Measurements from ENCODE around the gene RSRC2.

- TF ChIP-seq CTCF (IDR thresholded peaks at IDR 0.05 in 2 of 3, conservative IDR thresholded peaks at IDR 0.05 in 1 of 3; ENCODE audit: control insufficient read depth in 2 of 3, extremely low read depth in 1 of 3, insufficient read depth in 1 of 3, low read depth in 3 of 3, low read length in 3 of 3) (no peak), RAD21 (IDR thresholded peaks at IDR 0.05; ENCODE audit: insufficient read depth, low read depth, low read length) (no peak), POLR2A (IDR thresholded peaks at IDR 0.05; ENCODE audit: low read depth, low read length) (no peak), MAX (IDR thresholded peaks at IDR 0.05; ENCODE audit: low read depth, low read length) (no peak), FOXK2 (IDR thresholded peaks at IDR 0.05) (no peak), POLR2AphosphoS5 (IDR thresholded peaks at IDR 0.05; ENCODE audit: low read length) (no peak), USF2 (IDR thresholded peaks at IDR 0.05; ENCODE audit: borderline replicate concordance, low read depth, low read length) (no peak), EZH2 (IDR thresholded peaks at IDR 0.05; ENCODE audit: borderline replicate concordance, control insufficient read depth, low read depth, low read length) (no peak)
Observed at GRCh38 chr12:122454739-122455138, 72.0 kb downstream of the RSRC2 start.
